Thyroid gland (tissue), 4 donors: ENCODE measurements around the gene NCOA3. TPM values are rescaled to one million over a fixed set of nuclear protein-coding genes. Genes with fewer than 3 reads are reported as not detected.

Experiments
- DNase-seq, 2 donors: peaks; one replicate each; pipeline ENCODE4 v3.0.0-alpha.2; 2019
- H3K27ac ChIP-seq, 3 donors: fragments of 200-600 bp; sonication (generic); 1 replicate in 2 of 3; 2 replicates in 1 of 3; pipeline ENCODE4 v1.5.1; 2016 to 2019; ENCODE audit warnings: mild to moderate bottlenecking in 1 of 3, moderate library complexity in 1 of 3
- H3K27me3 ChIP-seq: fragments of 200-600 bp; sonication (generic); one replicate; pipeline ENCODE4 v1.5.1; 2019
- H3K36me3 ChIP-seq, 2 donors: fragments of 200-600 bp; sonication (generic); one replicate each; pipeline ENCODE4 v1.5.1; 2016 to 2019
- H3K4me1 ChIP-seq, 2 donors: fragments of 200-600 bp; sonication (generic); one replicate each; pipeline ENCODE4 v1.5.1; 2017 to 2019
- H3K4me3 ChIP-seq, 3 donors: fragments of 200-600 bp; sonication (generic); replicated peaks in 1 of 3; 1 replicate in 2 of 3; 2 replicates in 1 of 3; pipeline ENCODE4 v1.5.1; 2016; ENCODE audit warnings: mild to moderate bottlenecking in 1 of 3
- H3K9me3 ChIP-seq: fragments of 200-600 bp; sonication (generic); one replicate; pipeline ENCODE4 v1.5.1; 2017
- CTCF ChIP-seq, 6 experiments: fragments of 200-600 bp in 3 of 6; fragments of 450-650 bp in 3 of 6; sonication (generic) in 3 of 6; IDR thresholded peaks; one replicate each; pipeline ENCODE4 v1.5.1; 2016 to 2019; ENCODE audit warnings: antibody characterized with exemption in 6 of 6, mild to moderate bottlenecking in 2 of 6, inconsistent platforms in 1 of 6, moderate library complexity in 1 of 6
- POLR2A ChIP-seq, 2 donors: fragments of 450-650 bp; IDR thresholded peaks; one replicate each; pipeline ENCODE4 v1.6.1; 2017; ENCODE audit warnings: antibody characterized with exemption in 2 of 2, mild to moderate bottlenecking in 2 of 2, moderate library complexity in 1 of 2
- WGBS, 2 donors: methylation state at CpG; one replicate each; pipeline ENCODE4 v1.1.5; 2017; 5-methylcytosine and 5-hydroxymethylcytosine counted together
- intact Hi-C: fragments of 100-400 bp; cut with DNase I; formaldehyde crosslinking; loops from one replicate; pipeline ENCODE4 v1.15.1; 2023
- total RNA-seq, 4 donors: library from RNA; depleted of rRNA; stranded (reverse); fragments of >200 nt; gene quantifications; one replicate each; pipeline ENCODE4 v1.2.3, GENCODE V29; 2016

Gene NCOA3
- total RNA-seq, 4 donors from 2014 or later, result 28.7 to 45.2 (median 36.8) TPM

GRCh38 chr20:47541355-47541922, 39.8 kb downstream of the NCOA3 start:
- H3K4me3 ChIP-seq, result no peak overlapping the region
- no peak overlapping the region for H3K27ac ChIP-seq
- no peaks in the 10 kb centered on the region for H3K9me3 ChIP-seq
- intact Hi-C loops, result no loop called here
- H3K4me1 ChIP-seq, result peaks cover 18 to 32% of the 10 kb centered on the region in 2 donors
- no peak for TF ChIP-seq CTCF (IDR thresholded peaks at IDR 0.05)
- no peak for TF ChIP-seq POLR2A (IDR thresholded peaks at IDR 0.05)
- H3K36me3 ChIP-seq, result no peaks in the 10 kb centered on the region
- no peaks in the 10 kb centered on the region for H3K27me3 ChIP-seq
- WGBS, 2 donors, result 77 to 78% methylated on average over 3 of the region's 3 CpGs
- DNase-seq, result no peak

GRCh38 chr20:47543006-47543431, 41.3 kb downstream of the NCOA3 start:
- Histone ChIP-seq H3K9me3 (no peaks in the 10 kb centered on the region), H3K4me3 (no peak overlapping the region), H3K4me1 (peaks cover 21 to 32% of the 10 kb centered on the region in 2 donors), H3K36me3 (no peaks in the 10 kb centered on the region), H3K27me3 (no peaks in the 10 kb centered on the region), H3K27ac (peak overlapping the region in 1 of 3 donors; percentile 11)
- no peak for TF ChIP-seq POLR2A (IDR thresholded peaks at IDR 0.05)
- no peak for TF ChIP-seq CTCF (IDR thresholded peaks at IDR 0.05)
- WGBS, 2 donors, result 43 to 47% methylated on average over 1 of the region's 1 CpG
- intact Hi-C loops, result no loop called here
- no peak for DNase-seq

GRCh38 chr20:47544240-47544639, 42.6 kb downstream of the NCOA3 start:
- no peak for TF ChIP-seq POLR2A (IDR thresholded peaks at IDR 0.05)
- no peak for TF ChIP-seq CTCF (IDR thresholded peaks at IDR 0.05)
- WGBS, 2 donors, result 22 to 31% methylated on average over 2 of the region's 2 CpGs
- DNase-seq, result peak; percentile 63 to 70
- H3K9me3 ChIP-seq, result no peaks in the 10 kb centered on the region
- H3K27ac ChIP-seq, result no peak overlapping the region
- H3K36me3 ChIP-seq, result no peaks in the 10 kb centered on the region
- H3K27me3 ChIP-seq, result no peaks in the 10 kb centered on the region
- H3K4me3 ChIP-seq, result no peak overlapping the region
- H3K4me1 ChIP-seq, result peaks cover 21 to 32% of the 10 kb centered on the region in 2 donors
- intact Hi-C loops, result no loop called here

- no peak for DNase-seq
- Histone ChIP-seq H3K27ac (no peak overlapping the region), H3K4me3 (no peak overlapping the region), H3K36me3 (no peaks in the 10 kb centered on the region), H3K9me3 (no peaks in the 10 kb centered on the region), H3K27me3 (no peaks in the 10 kb centered on the region), H3K4me1 (peaks cover 21 to 32% of the 10 kb centered on the region in 2 donors)
- no peak for TF ChIP-seq POLR2A (IDR thresholded peaks at IDR 0.05)
- TF ChIP-seq CTCF (IDR thresholded peaks at IDR 0.05), result no peak
- 72% methylated on average over 2 of the region's 2 CpGs for WGBS, 2 donors
- intact Hi-C loops, result no loop called here
Observed at GRCh38 chr20:47544852-47545251, 43.2 kb downstream of the NCOA3 start.

GRCh38 chr20:47545499-47545898, 43.8 kb downstream of the NCOA3 start:
- Histone ChIP-seq H3K9me3 (no peaks in the 10 kb centered on the region), H3K27ac (no peak overlapping the region), H3K36me3 (no peaks in the 10 kb centered on the region), H3K4me1 (peaks cover 21 to 29% of the 10 kb centered on the region in 2 donors), H3K27me3 (no peaks in the 10 kb centered on the region), H3K4me3 (no peak overlapping the region)
- DNase-seq, result no peak
- no peak for TF ChIP-seq CTCF (IDR thresholded peaks at IDR 0.05)
- TF ChIP-seq POLR2A (IDR thresholded peaks at IDR 0.05), result no peak
- 95 to 98% methylated on average over 4 of the region's 4 CpGs for WGBS, 2 donors
- intact Hi-C loops, result no loop called here
